Activated naive CD8-positive, alpha-beta T cell (primary cell): Measurements from ENCODE around the gene CYB5R3.

Experiments used
- H3K27ac Mint-ChIP-seq: one replicate; pipeline ENCODE4 v1.8.0; 2021; ENCODE audit warnings: mixed read lengths
- H3K27me3 Mint-ChIP-seq: one replicate; pipeline ENCODE4 v1.8.0; 2021; ENCODE audit warnings: mixed read lengths
- H3K36me3 Mint-ChIP-seq: one replicate; pipeline ENCODE4 v1.8.0; 2021; ENCODE audit warnings: mixed read lengths
- H3K4me1 Mint-ChIP-seq: one replicate; pipeline ENCODE4 v1.8.0; 2021; ENCODE audit warnings: low read depth, mixed read lengths
- H3K4me3 Mint-ChIP-seq: one replicate; pipeline ENCODE4 v1.8.0; 2021; ENCODE audit warnings: mild to moderate bottlenecking, mixed read lengths
- H3K9me3 Mint-ChIP-seq: one replicate; pipeline ENCODE4 v1.8.0; 2021; ENCODE audit warnings: low read depth, mixed read lengths

CYB5R3 gene

DNA sequence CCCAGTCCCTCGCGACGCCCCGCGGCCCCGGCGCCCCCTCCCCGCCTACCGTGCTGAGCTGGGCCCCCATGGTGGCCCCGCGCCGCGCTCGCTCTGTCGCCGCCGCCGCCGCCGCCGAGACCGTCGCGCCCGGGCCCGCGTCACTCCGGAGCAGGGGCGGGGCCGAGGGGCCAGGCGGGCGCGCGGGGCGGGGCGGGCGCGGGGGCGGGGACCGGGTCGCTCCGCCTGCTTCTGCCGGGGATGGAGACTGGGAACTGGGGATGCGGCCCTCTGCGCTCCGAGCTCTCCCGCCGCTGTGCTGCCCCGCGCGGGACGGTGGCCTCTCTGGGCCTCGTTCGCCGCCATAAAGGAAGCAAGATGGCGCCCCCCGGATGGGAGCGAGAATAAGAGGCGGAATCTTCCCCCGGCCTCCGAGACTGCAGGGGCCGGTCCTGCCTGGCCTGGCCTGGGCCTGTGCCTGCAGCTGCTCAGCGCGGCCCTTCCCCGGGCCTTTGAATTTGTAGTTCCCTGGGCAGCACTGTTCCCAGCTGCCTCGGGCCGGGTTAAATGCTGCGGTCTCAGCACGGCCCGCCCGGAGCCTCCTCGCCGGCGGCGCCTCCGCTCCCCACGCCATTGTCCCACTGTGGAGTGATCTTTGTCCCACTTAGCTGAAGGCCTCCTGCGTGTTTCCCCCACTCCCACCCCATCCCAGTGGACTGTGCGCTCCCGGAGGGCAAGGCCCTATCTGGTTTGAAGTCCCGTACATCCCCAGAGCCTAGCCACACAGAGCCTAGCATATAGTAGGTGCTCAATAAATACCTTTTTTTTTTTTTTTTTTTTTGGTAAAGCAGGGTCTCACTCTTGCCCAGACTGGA, at the start of gene CYB5R3:
CYB5R3 (minus strand) TSS at position 147 of the 854 bp plus-strand sequence; CDS start at position 70, 77 bp downstream.
- no peaks in the 10 kb centered on the region for H3K9me3 Mint-ChIP-seq
- H3K4me3 Mint-ChIP-seq: peak within 1 kb of the TSS; percentile 100
- H3K36me3 Mint-ChIP-seq: no peaks in the 10 kb centered on the region
- peaks cover 2% of the 10 kb centered on the region for H3K27me3 Mint-ChIP-seq
- peak within 1 kb of the TSS; percentile 99 for H3K27ac Mint-ChIP-seq
- peaks cover 28% of the 10 kb centered on the region for H3K4me1 Mint-ChIP-seq

DNA sequence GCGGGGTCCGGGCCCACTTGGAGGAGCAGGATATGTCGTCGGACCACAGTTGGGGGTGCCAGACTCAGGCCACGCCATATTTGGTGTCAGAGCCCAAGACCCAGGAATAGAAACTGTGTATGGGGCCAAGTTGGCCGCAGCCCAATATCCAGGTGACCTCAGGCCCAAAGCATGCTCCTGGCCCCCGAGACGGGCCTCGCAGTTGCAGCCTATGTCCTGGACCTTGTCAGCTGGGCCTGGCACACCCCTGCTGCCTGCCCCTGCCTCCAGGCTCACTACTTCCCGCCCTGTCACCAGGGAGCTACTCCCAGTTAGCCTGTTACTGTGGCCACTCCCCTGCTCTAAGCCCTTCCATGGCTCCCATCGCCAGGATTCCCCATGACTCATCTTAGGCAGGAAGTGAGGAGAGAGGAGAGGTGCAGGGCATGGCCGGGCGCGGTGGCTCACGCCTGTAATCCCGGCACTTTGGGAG, 48.4 kb upstream of the CYB5R3 start:
- no peaks in the 10 kb centered on the region for H3K27me3 Mint-ChIP-seq
- no peaks in the 10 kb centered on the region for H3K36me3 Mint-ChIP-seq
- no peak overlapping the region for H3K27ac Mint-ChIP-seq
- no peak overlapping the region for H3K4me3 Mint-ChIP-seq
- H3K9me3 Mint-ChIP-seq: no peaks in the 10 kb centered on the region
- H3K4me1 Mint-ChIP-seq: no peaks in the 10 kb centered on the region

DNA sequence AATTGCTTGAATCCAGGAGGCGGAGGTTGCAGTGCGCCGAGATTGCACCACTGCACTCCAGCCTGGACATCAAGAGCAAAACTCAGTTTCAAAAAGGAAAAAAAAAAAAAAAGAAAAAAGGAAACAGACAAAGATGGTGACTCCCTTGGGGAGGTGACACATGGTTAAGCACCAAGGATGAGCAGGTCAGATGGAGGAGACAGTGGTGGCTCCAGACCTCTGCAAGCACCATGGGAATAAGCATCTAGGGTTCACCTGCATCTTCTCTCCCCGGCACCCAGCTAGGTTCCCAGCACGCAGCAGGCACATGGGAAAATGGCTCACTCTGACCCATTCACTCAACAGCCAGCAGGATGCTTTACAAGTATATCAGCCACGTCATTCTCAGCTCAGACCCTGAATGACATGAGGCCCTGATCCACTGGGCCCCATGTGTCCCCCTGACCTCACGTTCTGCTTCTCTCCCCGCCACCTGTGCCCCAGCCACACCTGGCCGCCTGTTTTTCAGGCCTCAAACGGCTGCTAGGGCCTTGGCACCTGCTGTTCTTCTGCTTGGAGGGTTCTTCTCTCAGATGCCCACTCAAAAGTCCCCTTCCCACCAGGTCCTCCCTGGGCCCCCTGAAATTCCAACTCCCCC, 47.3 kb upstream of the CYB5R3 start:
- no peaks in the 10 kb centered on the region for H3K9me3 Mint-ChIP-seq
- H3K4me1 Mint-ChIP-seq: no peaks in the 10 kb centered on the region
- H3K4me3 Mint-ChIP-seq: no peak overlapping the region
- no peaks in the 10 kb centered on the region for H3K36me3 Mint-ChIP-seq
- H3K27me3 Mint-ChIP-seq: no peaks in the 10 kb centered on the region
- H3K27ac Mint-ChIP-seq: no peak overlapping the region

DNA sequence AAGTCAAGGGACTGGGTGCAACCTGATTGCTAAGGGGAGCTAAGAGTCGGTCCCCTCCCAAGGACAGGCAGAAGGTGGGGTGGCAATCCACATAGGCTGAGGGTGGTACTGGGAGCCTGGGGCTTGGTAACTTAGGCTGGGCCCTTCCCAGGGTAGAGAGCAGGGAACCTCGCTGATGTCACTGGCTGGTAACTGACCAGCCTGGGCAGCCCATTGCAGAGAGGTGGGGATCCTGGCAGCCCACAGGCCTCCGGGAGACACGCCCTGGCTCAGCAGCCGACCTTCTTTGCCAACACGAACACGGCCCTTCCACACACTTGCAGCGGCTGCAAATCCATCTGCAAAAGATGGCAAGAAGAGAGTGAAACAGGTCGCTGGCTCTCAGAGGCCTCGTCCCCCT, 46.1 kb upstream of the CYB5R3 start:
- Mint-ChIP-seq H3K9me3 (no peaks in the 10 kb centered on the region), H3K4me1 (no peaks in the 10 kb centered on the region), H3K27me3 (no peaks in the 10 kb centered on the region), H3K36me3 (no peaks in the 10 kb centered on the region), H3K27ac (no peak overlapping the region), H3K4me3 (no peak overlapping the region)

DNA sequence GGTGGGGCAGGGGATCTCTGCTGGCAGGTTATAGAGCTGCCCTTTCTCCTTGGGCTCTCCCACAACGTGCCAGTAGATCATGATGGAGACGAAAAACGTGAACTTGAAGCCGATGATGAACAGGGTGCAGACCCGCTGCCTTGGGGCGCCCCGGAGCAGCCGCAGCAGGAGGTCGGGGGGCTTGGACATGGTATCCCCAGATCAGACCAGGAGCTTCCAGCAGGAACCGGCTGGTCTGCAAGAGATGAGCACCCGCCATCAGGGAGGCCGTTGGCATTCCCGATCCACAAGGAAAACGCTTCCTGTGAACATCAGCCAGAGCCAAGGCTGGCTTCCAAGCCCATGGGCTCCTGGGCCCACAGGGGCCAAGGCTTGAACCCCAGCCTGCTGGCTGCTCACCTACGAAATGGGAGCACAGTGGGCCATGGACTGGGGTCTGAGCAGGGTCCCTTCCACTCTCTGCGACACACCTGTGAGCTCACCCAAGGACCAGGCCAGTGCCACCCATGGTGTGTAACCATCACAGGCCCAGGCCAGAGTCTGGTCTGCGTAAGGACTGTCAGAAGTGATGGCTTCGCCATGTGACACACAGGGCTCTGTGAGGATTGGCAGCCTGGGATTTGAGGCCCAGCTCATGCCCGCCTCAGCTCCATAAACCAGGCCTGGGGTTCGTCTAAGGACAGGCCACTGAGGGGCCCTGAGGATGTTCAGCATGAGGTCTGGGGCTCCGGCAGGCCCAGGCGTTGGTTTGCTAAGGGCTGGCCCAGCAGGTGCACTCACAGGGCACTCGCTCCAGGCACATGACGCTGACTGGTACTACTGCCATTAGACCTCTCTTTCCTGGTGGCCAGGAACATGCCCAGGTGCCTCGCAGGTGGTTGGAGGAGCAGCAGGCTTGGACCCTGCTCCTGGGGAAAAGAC, 44.8 kb upstream of the CYB5R3 start:
- no peaks in the 10 kb centered on the region for H3K4me1 Mint-ChIP-seq
- H3K4me3 Mint-ChIP-seq: no peak overlapping the region
- no peaks in the 10 kb centered on the region for H3K27me3 Mint-ChIP-seq
- no peaks in the 10 kb centered on the region for H3K9me3 Mint-ChIP-seq
- no peak overlapping the region for H3K27ac Mint-ChIP-seq
- no peaks in the 10 kb centered on the region for H3K36me3 Mint-ChIP-seq

DNA sequence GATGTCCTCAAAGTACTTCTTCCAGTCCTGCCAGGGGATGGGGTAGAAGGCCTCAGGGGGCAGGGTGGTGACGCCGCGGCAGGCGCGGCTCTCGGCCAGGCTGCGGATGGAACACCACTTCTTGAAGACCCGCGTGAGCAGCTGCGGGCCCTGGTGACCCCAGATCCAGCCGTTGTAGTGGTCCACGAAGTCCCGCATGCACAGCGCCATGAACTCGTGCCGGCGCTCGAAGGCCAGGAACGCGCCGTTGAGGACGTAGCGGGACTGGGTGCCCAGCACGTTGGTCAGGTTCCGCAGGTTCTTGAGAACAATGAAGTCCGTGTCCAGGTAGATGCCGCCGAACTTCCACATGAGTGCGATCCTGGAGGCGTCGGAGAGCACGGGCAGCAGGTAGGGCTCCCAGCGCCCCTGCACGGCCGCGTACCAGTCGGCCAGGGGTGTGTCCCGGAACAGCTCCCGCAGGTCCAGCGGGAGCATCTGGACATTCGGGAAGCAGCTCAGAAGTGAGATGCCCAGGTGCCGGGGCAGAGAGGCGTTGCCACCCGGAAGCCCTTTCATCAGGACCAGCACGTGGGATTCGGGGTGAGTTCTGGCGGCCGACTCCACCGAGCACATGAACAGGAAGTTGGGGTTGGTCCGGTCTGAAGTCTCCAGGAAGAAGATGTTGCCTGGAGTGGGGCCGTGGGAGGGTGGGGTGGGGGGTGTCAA, 44.0 kb upstream of the CYB5R3 start:
- Mint-ChIP-seq H3K27me3 (no peaks in the 10 kb centered on the region), H3K27ac (no peak overlapping the region), H3K4me1 (no peaks in the 10 kb centered on the region), H3K9me3 (no peaks in the 10 kb centered on the region), H3K4me3 (no peak overlapping the region), H3K36me3 (no peaks in the 10 kb centered on the region)

DNA sequence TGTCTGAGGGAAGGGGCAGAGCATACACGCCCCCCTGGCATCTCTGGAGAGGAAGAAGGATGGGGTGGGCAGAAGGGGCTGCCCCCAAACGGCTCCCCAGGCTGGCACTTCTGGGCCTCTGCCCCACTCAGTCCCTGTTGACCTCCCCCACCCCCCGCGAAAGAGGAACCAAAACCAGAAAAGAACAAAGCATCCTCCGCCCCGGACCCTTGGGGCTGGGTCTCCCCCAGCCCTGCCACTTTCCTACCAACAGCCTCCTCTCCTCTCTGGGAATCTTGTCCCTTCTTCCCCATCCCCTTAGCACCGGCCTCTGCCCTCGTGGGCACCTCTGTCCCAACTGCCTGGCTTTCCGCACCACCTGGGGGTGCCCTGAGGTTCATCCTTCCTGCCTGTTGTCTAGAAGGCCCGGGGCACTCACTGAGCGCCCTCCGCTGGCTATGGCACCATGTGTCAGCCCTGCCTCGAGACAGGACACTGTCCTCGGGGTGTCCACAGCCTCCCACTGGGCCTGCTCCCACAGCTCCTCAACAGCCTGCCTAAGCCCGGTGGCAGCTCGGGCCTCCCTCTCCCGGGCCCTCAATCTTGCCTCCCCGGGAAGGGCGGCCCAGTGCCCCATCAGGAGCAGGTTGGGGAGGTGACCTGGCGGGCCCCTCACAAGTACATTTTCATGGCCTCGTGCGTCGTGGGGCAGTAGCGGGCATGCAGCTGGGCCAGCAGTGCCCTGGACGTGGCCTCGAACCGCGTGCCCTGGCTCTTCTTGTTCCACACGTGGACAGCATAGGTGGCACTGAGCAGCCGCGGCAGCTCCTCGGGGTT, 43.3 kb upstream of the CYB5R3 start:
- Mint-ChIP-seq H3K4me3 (no peak overlapping the region), H3K27ac (no peak overlapping the region), H3K36me3 (no peaks in the 10 kb centered on the region)

DNA sequence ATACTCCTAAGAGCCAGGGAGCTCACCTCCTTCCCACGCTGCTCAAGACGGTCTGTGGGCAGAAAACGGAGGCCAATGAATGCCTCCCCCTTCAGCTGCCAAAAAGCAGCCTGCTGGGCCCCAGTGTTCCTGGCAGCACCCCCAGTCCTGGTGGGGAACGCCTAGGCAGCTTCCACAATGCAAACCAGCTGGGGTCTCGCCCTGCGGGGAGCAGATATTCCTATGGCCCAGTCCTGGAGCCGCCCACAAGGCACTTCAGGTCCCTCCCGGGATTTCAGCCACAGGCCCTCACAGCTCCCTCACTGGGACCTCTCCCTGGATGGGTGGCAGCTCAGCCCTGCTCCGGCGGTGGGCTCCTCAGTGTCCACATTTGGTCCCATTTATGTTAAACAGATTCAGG, 42.2 kb upstream of the CYB5R3 start:
- no peak overlapping the region for H3K4me3 Mint-ChIP-seq
- H3K9me3 Mint-ChIP-seq: no peaks in the 10 kb centered on the region
- H3K27ac Mint-ChIP-seq: no peak overlapping the region
- H3K4me1 Mint-ChIP-seq: no peaks in the 10 kb centered on the region
- H3K27me3 Mint-ChIP-seq: no peaks in the 10 kb centered on the region
- H3K36me3 Mint-ChIP-seq: no peaks in the 10 kb centered on the region

More for the DNA sequence above, 43.3 kb upstream of the CYB5R3 start:
- no peaks in the 10 kb centered on the region for H3K9me3 Mint-ChIP-seq
- no peaks in the 10 kb centered on the region for H3K27me3 Mint-ChIP-seq
- H3K4me1 Mint-ChIP-seq: no peaks in the 10 kb centered on the region

DNA sequence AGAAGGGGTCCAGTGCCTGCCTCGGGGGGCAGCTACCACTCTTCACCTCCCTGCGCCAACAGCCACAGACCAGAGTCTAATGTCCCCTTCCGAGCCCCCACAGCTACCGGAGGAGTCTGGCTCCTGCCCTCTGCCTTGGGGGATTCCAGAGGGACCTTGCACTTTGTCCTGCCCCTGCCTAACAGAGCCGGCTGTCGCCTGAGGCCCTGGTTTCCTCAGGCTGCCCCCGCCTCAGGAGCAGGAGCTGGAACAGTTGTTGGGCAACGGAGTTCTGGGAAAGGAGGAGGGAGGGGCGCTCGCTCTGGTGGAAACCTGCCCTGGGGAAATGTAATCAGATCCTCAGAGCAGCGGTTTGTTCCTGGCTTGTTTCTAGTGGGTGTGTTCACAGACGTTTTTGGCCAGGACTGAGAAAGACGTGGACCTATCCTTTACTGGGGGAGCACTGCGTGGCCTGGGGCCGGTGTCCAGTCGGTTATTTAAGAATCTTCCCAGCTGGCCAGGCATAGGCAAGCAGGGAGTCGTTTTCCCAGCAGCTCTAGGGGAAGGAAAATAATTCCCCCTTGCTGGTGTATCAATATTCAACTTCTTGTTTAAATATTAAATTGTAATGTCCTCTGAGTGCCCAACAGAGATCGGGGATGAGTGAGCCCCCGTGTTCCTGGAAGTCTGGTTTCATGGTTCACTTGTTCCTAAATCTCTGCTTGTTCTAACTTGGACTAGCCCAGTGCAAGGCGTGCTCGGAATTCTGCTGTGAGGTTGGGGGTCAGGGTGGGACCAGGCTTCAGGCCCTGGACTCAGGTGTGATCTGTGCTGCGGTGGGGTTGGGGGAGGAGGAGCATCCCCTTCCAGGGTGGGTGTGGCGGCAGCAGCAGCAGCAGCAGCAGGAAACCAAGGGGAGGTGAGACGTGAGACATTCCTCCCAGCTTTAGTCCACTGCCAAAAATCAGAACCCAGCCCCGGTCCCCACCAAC, 39.3 kb upstream of the CYB5R3 start:
- H3K4me1 Mint-ChIP-seq: no peaks in the 10 kb centered on the region
- H3K36me3 Mint-ChIP-seq: no peaks in the 10 kb centered on the region
- no peak overlapping the region for H3K27ac Mint-ChIP-seq
- H3K9me3 Mint-ChIP-seq: no peaks in the 10 kb centered on the region
- H3K27me3 Mint-ChIP-seq: no peaks in the 10 kb centered on the region
- H3K4me3 Mint-ChIP-seq: no peak overlapping the region

DNA sequence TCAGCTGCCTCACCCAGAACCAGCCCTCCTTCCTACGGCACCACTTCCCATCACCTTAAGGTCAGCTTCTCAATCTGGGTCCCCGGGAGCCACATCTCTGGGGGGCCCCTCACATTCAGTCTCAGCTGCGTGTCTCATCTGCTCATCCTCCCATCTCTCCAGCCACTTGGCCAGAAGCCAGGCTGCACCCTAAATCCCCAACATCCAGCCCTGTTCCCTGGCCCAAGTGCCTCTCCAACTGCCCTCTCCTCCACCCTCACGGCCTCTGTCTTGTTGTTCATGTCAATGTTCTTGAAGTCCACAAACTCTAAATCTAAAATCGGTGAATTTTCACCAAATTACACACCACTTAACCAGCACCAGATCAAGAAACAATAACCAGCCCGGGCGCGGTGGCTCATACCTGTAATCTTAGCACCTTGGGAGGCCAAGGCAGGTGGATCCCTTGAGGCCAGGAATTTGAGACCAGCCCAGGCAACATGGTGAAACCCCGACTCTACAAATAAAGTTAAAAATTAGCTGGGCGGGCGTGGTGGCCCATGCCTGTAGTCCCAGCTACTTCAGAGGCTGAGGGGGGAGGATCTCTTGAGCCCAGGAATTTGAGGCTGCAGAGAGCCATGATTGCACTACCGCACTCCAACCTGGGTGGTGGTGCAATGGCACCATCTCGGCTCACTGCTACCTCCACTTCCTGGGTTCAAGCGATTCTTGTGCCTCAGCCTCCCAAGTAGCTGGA, 37.7 kb upstream of the CYB5R3 start:
- H3K27ac Mint-ChIP-seq: no peak overlapping the region

DNA sequence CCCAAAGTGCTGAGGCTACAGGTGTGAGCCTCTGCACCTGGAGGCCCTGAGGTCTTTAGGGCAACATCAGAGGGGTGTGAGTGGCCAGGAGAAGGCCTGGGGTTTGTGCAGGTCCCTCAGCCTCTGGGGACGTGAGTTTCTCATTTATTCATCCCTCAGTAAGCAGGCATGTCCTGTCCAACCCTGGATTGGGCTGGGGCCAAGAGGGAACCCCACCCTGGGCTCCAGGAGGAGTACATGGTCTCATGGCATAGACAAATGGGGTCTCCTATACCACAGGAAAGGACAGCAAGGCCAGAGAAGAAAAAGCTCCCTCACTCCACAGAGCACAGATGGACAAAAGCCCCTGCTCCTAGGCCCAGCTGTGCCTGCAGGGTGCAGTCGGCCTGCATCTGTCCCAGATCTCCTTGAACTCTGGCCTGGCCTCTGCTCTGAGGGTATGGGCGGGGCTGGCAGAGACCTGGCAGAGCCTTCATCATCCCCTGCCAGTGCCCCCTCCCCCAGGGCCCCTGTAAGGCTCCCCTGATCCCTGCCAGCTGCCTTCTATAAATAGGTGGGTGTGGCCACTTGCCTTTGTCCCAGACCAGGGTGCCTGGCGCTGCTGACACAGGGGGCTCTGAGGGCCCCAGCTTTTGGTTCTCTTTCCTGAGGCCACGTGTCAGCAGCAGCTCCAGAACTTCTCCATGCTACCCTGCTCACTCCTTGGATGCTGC, 36.9 kb upstream of the CYB5R3 start:
- Mint-ChIP-seq H3K4me1 (no peaks in the 10 kb centered on the region), H3K27me3 (no peaks in the 10 kb centered on the region), H3K36me3 (no peaks in the 10 kb centered on the region), H3K4me3 (no peak overlapping the region), H3K27ac (no peak overlapping the region), H3K9me3 (no peaks in the 10 kb centered on the region)

More for the DNA sequence above, 37.7 kb upstream of the CYB5R3 start:
- H3K36me3 Mint-ChIP-seq: no peaks in the 10 kb centered on the region
- H3K4me3 Mint-ChIP-seq: no peak overlapping the region
- H3K9me3 Mint-ChIP-seq: no peaks in the 10 kb centered on the region
- H3K27me3 Mint-ChIP-seq: no peaks in the 10 kb centered on the region
- H3K4me1 Mint-ChIP-seq: no peaks in the 10 kb centered on the region
